SK-N-SH treated with all-trans-retinoic acid at 6 μM for 48 hours (cell line): ENCODE results near the gene DCC.

Source experiments
- ATAC-seq: fragments of 200-7000 bp; cut with Tn5 transposase; 3 replicates; pipeline ENCODE4 v1.9.1; 2020; ENCODE audit warnings: mild to moderate bottlenecking, moderate library complexity
- ARNTL ChIP-seq: fragments of 450-650 bp; formaldehyde crosslinking; IDR thresholded peaks from 2 replicates; pipeline ENCODE4 v1.5.0; 2020; ENCODE audit warnings: low read depth, mild to moderate bottlenecking, moderate library complexity, borderline replicate concordance
- BACH2 ChIP-seq: fragments of 250-450 bp; sonication (Bioruptor Pico); IDR thresholded peaks from 2 replicates; pipeline ENCODE4 v1.9.0; 2021; ENCODE audit warnings: mild to moderate bottlenecking, borderline replicate concordance
- CREB5 ChIP-seq: fragments of 250-450 bp; sonication (Bioruptor Pico); IDR thresholded peaks from 2 replicates; pipeline ENCODE4 v1.5.1; 2020; ENCODE audit warnings: low read depth, mild to moderate bottlenecking, moderate library complexity
- CSRNP3 ChIP-seq: fragments of 250-450 bp; sonication (Bioruptor Pico); IDR thresholded peaks from 2 replicates; pipeline ENCODE4 v1.5.1; 2021; ENCODE audit warnings: mild to moderate bottlenecking, moderate library complexity
- ESRRG ChIP-seq: fragments of 250-450 bp; sonication (Bioruptor Pico); IDR thresholded peaks from 2 replicates; pipeline ENCODE4 v1.6.1; 2021; ENCODE audit warnings: mild to moderate bottlenecking
- GLIS3 ChIP-seq: fragments of 250-450 bp; sonication (Bioruptor Pico); IDR thresholded peaks from 2 replicates; pipeline ENCODE4 v1.5.0; 2020; ENCODE audit warnings: mild to moderate bottlenecking, moderate library complexity
- ISL1 ChIP-seq: fragments of 250-450 bp; sonication (Bioruptor Pico); IDR thresholded peaks from 2 replicates; pipeline ENCODE4 v2.1.2; 2022; ENCODE audit warnings: mild to moderate bottlenecking, moderate library complexity
- OSR1 ChIP-seq: fragments of 250-450 bp; sonication (Bioruptor Pico); IDR thresholded peaks from 2 replicates; pipeline ENCODE4 v1.8.0; 2022; ENCODE audit warnings: moderate library complexity, mild to moderate bottlenecking, inconsistent platforms
- PATZ1 ChIP-seq: fragments of 250-450 bp; sonication (Bioruptor Pico); IDR thresholded peaks from 2 replicates; pipeline ENCODE4 v1.8.0; 2020; ENCODE audit warnings: mild to moderate bottlenecking, moderate library complexity, borderline replicate concordance
- POU6F1 ChIP-seq: fragments of 250-450 bp; sonication (Bioruptor Pico); IDR thresholded peaks from 2 replicates; pipeline ENCODE4 v1.8.0; 2021; ENCODE audit warnings: low read depth, mild to moderate bottlenecking, moderate library complexity, borderline replicate concordance
- PPARA ChIP-seq: fragments of 250-450 bp; sonication (Bioruptor Pico); IDR thresholded peaks from 2 replicates; pipeline ENCODE4 v1.5.0; 2020; ENCODE audit warnings: mild to moderate bottlenecking, borderline replicate concordance
- RARB ChIP-seq: fragments of 250-450 bp; sonication (Bioruptor Pico); IDR thresholded peaks from 2 replicates; pipeline ENCODE4 v1.8.0; 2021; ENCODE audit warnings: mild to moderate bottlenecking, moderate library complexity
- SNAI2 ChIP-seq: fragments of 250-450 bp; sonication (Bioruptor Pico); IDR thresholded peaks from 2 replicates; pipeline ENCODE4 v1.5.0; 2020; ENCODE audit warnings: mild to moderate bottlenecking, moderate library complexity
- TCF4 ChIP-seq: fragments of 250-450 bp; sonication (Bioruptor Pico); IDR thresholded peaks from 2 replicates; pipeline ENCODE4 v1.8.0; 2021; ENCODE audit warnings: mild to moderate bottlenecking, moderate library complexity, borderline replicate concordance
- TOX ChIP-seq: fragments of 250-450 bp; sonication (Bioruptor Pico); IDR thresholded peaks from 2 replicates; pipeline ENCODE4 v1.8.0; 2021; ENCODE audit warnings: mild to moderate bottlenecking, moderate library complexity, borderline replicate concordance
- TSHZ2 ChIP-seq: fragments of 250-450 bp; sonication (Bioruptor Pico); IDR thresholded peaks from 2 replicates; pipeline ENCODE4 v1.5.0; 2020; ENCODE audit warnings: mild to moderate bottlenecking, moderate library complexity
- ZC3H10 ChIP-seq: fragments of 250-450 bp; sonication (Bioruptor Pico); IDR thresholded peaks from 2 replicates; pipeline ENCODE4 v1.5.1; 2021; ENCODE audit warnings: mild to moderate bottlenecking, moderate library complexity
- ZFP3 ChIP-seq: fragments of 250-450 bp; sonication (Bioruptor Pico); IDR thresholded peaks from 2 replicates; pipeline ENCODE4 v1.5.0; 2020; ENCODE audit warnings: mild to moderate bottlenecking, moderate library complexity
- ZFP30 ChIP-seq: fragments of 450-650 bp; formaldehyde crosslinking; IDR thresholded peaks from 2 replicates; pipeline ENCODE4 v1.5.0; 2022; ENCODE audit warnings: mild to moderate bottlenecking, moderate library complexity
- ZNF565 ChIP-seq: fragments of 450-650 bp; formaldehyde crosslinking; conservative IDR thresholded peaks from 2 replicates; pipeline ENCODE4 v1.5.0; 2020; ENCODE audit warnings: low read depth, mild to moderate bottlenecking, moderate library complexity
- ZNF8 ChIP-seq: fragments of 450-650 bp; formaldehyde crosslinking; IDR thresholded peaks from 2 replicates; pipeline ENCODE4 v1.5.0; 2020; ENCODE audit warnings: mild to moderate bottlenecking, moderate library complexity

DCC gene

GRCh38 chr18:53402670-53403069, 1062.7 kb downstream of the DCC start (continued):
- TF ChIP-seq TOX (CRISPR knock-in tag), result no peak
- no peak for TF ChIP-seq POU6F1 (CRISPR knock-in tag)
- no peak for TF ChIP-seq OSR1 (CRISPR knock-in tag)
- TF ChIP-seq TSHZ2 (CRISPR knock-in tag), result no peak
- TF ChIP-seq ZNF565 (CRISPR knock-in tag), result no peak
- no peak for TF ChIP-seq ZFP30 (CRISPR knock-in tag)

- no peak for TF ChIP-seq RARB (CRISPR knock-in tag)
- no peak for TF ChIP-seq ZC3H10 (CRISPR knock-in tag)
- no peak for TF ChIP-seq ESRRG (CRISPR knock-in tag)
- no peak for TF ChIP-seq OSR1 (CRISPR knock-in tag)
- no peak for TF ChIP-seq ZNF8
- no peak for TF ChIP-seq ZFP30 (CRISPR knock-in tag)
- no peak for TF ChIP-seq ZNF565 (CRISPR knock-in tag)
- TF ChIP-seq ZFP3, result no peak
- no peak for TF ChIP-seq SNAI2 (CRISPR knock-in tag)
- no peak for TF ChIP-seq BACH2
- no peak for TF ChIP-seq ARNTL
- TF ChIP-seq ISL1 (CRISPR knock-in tag), result no peak
- TF ChIP-seq CREB5 (CRISPR knock-in tag), result no peak
- no peak for TF ChIP-seq TSHZ2 (CRISPR knock-in tag)
- no peak for TF ChIP-seq GLIS3 (CRISPR knock-in tag)
- TF ChIP-seq PATZ1 (CRISPR knock-in tag), result no peak
- no peak for TF ChIP-seq PPARA
- no peak for TF ChIP-seq CSRNP3
- TF ChIP-seq POU6F1 (CRISPR knock-in tag), result no peak
- TF ChIP-seq TCF4 (CRISPR knock-in tag), result no peak
- TF ChIP-seq, all 23 proteins: peak for 0
- ATAC-seq, result no peak
Observed at GRCh38 chr18:53408271-53408670, 1068.3 kb downstream of the DCC start.
